Kasumi-1 (cell line): Measurements from ENCODE around the gene SLC44A4.
"Not testable (repeated sequence)": the region's sequence is repeated elsewhere in the genome, so short reads cannot be mapped to it uniquely, and the experiment has no call there.

Experiments used
- DNase-seq, 2 experiments: peaks; one replicate each; lab custom pipeline; 2025; lab: John Stamatoyannopoulos, UW

SLC44A4 gene

DNA sequence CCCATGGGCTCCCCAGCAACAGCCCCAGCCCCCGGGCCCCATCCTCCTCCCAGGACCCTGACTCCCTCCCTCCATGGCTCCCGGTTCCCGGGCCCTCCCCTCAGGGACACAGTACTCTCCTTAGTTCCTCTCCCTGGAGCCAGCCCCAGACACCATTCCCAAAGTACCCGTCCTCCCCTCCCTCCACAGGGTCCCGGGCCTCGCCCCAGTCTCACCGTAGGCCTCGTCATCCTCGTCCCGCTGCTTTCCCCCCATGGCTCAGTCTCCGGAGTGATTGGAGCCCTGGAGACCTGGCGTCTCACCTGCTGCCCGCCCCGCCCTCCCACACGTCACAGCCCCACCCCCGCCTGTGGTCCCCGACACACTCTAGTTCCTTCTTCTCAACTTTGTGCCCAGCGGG, at the start of gene SLC44A4:
Gene SLC44A4 (minus strand): TSS at position 272 of the 400 bp plus-strand sequence. CDS start 17 bp downstream, at position 255.
- DNase-seq: no peak

DNA sequence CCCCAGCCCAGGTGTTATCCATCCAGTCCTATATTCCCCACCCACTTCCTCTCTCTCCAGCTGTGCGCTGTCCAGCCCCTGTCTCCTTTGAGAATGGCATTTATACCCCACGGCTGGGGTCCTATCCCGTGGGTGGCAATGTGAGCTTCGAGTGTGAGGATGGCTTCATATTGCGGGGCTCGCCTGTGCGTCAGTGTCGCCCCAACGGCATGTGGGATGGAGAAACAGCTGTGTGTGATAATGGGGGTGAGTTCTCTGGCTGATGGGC, 49.8 kb upstream of the SLC44A4 start:
- DNase-seq: no peak

DNA sequence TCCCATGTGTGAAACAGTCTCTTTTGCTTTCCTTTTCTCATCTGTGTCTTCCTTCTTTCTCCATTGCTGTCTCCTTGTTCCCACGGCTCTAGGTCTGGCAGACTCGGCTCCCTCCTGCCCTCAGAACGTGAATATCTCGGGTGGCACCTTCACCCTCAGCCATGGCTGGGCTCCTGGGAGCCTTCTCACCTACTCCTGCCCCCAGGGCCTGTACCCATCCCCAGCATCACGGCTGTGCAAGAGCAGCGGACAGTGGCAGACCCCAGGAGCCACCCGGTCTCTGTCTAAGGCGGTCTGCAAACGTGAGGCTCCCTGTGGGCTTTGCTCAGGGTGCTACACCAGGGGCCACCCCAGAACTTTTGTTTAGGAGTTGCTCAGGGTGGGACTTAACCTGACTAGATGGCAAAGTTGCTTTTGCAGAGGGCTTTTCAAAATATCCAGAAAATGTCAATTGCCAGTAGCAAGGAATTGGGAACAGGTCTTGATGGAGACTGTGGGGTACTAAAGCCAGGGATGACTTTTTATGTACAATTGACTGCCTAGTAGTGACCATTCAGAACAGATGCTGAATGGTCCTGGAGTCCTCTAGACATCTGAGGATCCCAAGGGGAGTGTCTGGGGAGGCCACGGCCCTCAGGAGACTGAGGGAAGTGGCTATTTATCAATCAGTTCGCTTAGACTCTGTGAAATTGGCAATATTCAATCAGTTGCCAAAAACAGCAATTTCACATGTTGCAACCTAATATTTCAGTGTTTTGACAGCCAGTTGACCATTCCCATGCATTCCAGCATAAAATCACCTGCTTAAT, 49.3 kb upstream of the SLC44A4 start:
- DNase-seq: no peak

DNA sequence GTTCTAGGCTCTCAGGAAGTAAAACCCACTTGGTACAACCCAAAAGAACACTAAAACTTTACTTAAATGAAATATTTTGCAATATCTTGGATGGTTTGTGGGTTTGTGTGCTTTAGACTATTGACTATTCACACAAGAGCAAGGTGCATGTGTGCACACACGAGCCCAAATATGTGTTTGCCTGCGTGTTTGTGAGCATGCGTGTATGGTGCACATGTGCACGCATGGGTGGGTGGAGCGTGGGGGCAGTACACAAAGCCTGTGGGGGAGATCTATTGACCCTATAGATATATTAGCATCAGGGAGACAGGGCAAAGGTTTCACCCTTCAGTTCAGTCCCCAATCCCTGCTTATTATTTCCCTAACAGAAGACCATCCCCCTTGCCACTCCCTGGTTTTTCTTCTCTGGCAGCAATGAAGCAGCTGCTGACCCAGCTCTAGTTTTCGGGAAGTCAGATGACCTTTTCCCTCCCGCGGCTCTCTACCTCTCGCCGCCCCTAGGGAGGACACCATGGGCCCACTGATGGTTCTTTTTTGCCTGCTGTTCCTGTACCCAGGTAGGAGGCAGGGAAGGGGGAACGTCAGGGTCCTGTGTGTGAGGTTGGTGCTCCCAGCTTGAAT, 48.6 kb upstream of the SLC44A4 start, which contains the start of gene C2:
Gene C2 (plus strand): TSS at position 476 of the 621 bp plus-strand sequence. CDS start 36 bp downstream, at position 512.
- no peak for DNase-seq

DNA sequence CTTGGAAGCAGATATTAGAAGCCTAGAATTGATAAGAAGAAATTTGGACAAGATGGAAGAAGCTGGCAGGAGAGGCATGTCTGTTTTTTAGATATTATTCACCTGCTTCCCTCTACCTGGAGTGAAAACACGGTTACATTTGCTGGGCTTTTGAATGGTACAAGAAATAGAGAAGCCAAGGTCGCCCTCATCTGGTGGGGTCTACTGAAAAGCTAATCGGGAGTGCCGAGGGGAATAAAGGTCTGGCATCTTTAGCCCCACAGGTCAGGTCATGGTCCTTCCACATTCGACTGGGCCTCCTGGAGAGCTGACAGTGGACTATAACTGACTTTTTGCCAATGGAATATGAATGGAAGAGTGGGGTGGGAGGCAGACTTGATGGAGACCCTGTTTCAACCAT, 44.1 kb upstream of the SLC44A4 start:
- DNase-seq: peak; percentile 15 to 41

DNA sequence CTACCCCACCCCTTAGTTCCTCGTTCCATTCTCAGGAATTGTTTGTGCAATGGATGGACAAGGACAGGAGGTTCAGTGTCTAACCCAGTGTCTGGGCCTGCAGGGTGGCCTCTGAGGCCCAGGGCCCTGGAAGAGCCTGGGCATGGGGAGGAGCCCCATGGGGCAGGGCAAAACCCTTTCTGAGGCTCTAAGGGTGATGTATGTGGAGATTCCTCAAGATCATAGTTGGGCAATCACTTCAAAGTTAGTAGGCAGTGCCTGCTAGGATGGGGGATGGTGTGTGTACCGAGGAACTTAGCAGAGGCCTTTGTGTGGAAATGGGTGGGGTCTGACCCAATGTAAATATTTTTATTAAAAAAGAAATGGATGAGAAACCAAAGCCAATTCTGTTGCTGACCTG, 42.0 kb upstream of the SLC44A4 start:
- no peak for DNase-seq

DNA sequence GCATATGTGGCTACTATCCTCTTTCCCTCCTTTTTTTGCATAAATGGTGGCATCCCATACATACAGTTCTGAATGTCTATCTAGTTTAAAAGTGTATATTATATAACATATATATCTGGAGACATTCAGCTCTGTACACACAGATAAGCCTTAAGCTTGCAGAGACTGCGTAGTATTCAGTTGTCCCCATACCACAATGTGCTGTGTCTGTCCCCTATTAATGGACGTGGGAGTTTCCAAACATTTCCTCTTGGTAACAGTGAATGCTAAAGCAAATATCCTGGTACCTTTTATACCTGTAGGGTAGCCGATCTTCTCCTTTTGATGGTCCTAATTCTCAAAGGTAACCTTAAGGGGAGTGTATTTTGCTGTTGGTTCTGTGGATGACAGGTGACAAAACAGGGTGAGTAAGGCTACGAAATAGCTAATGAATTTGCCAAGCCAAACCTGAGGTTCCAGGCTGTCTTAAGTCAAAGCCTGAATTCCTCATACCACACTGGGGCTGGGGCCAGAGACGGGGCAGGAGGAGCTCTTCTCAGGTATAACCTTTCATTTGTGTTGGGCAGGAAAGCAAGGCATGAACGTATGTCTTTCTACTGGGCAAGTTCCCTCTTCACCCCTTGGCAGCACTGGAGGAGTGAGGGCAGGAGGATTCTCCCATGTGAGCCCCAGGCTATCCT, 41.0 kb upstream of the SLC44A4 start:
- no peak for DNase-seq

DNA sequence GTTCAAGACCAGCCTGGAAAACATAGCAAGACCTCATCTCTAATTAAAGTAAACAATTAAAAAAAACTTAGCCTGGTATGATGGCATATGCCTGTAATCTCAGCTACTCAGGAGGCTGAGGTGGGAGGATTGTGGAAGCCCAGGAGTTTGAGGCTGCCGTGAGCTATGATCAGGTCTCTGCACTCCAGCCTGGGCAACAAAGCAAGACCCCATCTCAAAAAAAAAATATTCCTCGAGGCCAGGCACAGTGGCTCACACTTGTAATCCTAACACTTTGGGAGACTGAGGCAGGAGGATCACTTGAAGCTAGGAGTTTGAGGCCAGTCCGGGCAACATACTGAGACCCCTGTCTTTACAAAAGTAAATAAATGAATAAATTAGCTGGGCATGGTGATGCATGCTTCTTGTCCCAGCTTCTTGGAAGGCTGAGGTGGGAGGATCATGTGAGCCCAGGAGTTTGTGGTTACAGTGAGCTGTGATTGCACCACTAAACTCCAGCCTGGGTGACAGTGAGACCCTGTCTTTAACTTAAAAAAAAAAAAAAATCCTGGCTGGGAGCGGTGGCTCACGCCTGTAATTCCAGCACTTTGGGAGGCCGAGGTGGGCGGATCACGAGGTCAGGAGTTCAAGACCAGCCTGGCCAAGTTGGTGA, 39.4 kb upstream of the SLC44A4 start:
- DNase-seq: no peak

DNA sequence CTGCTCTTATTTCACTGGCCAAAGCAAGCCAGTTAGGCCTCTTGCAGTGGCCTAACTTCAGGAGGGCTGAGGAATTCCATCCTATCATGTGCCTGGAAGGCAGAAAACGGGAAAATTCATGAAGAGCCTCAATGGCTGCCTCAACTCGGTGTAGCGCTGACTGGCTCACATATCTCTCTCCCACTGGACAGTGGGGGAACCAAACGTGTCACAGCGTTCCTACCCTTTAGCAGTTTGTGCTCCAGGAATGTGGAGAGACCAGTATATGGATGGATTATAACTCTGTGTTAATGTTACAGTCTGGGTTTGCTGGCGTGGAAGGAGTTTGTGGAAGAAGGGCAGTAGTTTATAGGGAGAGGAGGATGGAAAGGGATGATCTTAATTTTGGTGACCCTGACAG, 37.0 kb upstream of the SLC44A4 start:
- no peak for DNase-seq

DNA sequence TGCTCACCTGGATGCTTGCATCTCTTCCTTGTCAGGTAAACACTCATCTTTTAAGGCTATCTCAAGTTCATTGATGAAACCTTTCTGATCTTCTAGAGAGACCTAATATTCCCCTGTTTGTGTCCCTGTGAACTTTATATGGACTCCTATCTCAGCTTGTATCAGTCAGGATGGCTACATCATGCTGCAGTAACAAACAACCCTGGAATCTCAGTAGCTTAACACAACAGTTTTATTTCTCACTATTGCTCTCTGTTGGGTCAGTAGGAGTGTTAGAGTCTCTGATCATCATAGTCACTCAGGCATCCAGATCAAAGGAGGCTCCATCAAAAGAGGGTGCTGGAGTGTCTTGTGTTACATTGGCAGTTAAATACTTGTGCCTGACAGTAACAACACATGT, 36.6 kb upstream of the SLC44A4 start:
- no peak for DNase-seq

DNA sequence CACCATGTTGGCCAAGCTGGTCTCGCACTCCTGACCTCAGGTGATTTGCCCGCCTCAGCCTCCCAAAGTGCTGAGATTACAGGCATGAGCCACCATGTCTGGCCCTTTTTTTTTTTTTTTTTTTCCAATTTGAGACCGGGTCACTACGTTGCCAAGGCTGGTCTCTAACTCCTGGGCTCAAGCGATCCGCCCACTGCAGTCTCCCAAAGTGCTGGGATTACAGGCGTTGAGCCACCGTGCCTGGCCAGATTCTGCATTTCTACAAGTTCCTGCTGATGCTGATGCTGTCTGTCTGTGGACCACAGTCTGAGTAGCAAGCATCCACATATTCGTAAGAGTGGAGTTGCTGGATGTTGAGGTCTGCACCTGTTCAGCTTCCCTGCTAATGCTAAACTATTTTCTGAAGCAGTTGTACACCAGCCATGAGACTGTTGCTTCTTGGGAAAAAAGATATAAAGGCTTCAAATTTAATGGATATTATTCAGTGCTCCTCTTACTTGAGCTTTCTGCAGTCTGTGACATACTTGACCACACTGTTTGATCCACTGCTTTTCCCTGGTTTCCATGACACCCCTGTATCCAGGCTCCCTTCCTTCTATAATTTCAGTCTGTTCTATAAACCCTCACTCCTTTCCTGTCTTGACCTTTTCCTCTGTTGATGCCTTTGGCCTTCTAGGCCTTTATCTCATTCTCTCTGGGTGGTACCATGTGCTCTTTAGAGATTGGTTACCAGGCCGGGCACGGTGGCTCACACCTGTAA, 33.2 kb upstream of the SLC44A4 start:
- DNase-seq: no peak

DNA sequence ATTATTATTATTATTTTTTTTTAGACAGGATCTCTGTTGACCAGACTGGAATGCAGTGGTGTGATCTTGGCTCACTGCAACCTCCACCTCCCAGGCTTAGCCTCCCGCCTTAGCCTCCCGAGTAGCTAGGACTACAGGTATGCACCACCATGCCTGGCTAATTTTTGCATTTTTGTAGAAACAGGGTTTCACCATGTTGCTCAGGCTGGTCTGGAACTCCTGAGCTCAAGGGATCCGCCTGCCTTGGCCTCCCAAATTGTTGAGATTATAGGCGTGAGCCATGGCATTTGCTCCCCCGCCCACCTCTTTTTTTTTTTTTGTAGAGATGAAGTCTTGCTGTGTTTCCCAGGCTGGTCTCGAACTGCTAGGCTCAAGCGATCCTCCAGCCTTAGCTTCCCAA, 30.5 kb upstream of the SLC44A4 start:
- DNase-seq: not testable (repeated sequence)

DNA sequence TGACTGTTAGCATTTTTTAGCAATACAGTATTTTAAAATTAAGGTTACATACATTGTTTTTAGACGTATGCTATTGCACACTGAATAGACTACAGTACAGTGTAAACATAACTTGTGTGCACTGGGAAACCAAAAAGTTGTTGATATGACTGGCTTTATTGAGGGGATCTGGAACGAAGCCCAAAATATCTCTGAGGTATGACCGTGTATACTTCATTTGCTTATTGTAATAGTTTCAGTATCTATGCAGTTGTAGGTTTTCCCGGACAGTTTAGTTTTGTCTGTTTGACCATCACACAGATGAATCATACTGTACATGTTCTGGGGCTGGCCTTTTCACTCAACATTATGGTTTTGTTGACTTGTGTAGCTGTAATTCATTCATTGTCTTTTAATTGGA, 30.0 kb upstream of the SLC44A4 start:
- DNase-seq: no peak

DNA sequence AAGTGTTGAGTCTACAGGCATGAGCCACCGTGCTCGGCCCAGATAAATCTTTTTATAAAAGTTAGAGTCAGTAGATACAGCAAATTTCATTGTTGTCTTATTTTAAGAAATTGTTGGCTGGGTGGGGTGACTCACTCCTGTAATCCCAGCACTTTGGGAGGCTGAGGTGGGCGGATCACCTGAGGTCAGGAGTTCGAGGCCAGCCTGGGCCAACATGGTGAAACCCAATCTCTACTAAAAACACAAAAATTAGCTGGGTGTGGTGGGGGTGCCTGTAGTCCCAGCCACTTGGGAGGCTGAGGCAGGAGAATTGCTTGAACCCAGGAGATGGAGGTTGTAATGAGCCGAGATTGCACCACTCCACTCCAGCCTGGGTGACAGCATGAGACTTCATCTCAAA, 29.5 kb upstream of the SLC44A4 start:
- not testable (repeated sequence) for DNase-seq

DNA sequence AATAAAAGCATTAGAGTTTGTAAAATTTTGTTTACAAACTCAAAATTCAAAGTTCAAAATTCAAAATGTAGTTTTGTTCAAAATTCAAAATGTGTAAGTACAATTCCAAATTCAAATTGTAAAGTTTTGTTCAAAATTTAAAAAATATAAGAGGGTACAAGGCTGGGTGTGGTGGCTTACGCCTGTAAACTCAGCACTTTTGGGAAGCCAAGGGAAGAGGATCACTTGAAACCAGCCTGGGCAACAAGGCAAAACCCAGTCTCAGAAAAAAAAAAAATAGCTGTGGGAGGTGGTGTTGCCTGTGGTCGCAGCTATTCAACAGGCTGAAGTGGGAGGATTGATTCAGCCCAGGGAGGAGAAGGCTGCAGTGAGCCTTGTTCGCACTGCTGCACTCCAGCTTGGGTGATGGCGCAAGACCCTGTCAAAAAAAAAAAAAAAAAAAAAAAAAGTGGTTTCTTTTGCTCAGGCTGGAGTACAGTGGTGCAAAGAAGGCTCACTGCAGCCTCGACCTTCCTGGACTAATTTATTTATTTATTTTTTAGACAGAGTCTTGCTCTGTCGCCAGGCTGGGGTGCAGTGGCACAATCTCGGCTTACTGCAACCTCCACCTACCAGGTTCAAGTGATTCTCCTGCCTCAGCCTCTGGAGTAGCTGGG, 28.5 kb upstream of the SLC44A4 start:
- peak; percentile 84 to 87 for DNase-seq

DNA sequence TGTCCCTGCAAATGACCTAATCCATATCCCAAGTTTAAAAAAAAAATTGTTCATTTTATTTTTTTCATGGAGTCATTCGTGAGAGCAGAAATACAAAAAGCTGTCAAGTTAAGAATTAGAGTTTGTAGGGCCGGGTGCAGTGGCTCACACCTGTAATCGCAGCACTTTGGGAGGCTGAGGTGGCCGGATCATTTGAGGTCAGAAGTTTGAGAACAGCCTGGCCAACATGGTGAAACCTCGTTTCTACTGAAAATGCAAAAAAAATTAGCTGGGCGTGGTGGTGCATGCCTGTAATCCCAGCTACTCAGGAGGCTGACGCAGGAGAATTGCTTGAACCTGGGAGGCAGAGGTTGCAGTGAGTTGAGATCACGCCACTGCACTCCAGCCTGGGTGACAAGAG, 27.9 kb upstream of the SLC44A4 start:
- not testable (repeated sequence) for DNase-seq

DNA sequence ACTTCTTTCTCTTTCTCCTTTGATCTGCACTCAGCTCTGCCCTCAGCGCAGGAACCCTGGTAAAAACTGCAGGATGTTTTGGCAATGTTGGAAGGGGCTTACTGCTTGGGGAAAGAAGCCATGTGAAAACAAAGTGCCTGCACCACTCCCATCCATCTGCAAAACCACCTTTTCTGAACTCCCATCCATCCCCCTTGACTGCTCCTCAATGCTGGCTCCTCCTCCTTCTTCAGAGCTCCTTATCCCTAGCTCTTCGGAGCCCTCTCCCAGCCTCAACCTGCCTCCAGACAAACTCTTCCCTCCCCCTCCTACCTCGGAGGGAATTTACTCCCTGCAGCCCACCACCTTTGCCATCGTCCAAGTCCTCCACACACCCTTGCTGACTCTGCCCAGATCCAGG, 27.3 kb upstream of the SLC44A4 start:
- DNase-seq: no peak

DNA sequence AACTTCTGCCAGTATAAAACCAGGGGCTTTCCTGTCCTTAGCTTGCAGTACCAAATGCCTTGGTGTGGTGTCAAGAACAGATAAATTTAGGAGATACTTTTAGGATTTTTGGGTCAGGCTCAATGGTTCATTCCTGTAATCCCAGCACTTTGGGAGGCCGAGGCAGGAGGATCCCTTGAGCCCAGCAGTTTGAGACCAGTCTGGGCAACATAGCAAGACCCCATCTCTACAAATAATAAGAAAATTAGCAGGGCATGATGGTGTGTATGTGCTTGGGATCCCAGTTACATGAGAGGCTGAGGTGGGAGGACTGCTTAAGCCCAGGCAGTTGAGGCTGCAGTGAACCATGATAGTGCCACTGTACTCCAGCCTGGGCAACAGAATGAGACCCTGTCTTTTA, 26.2 kb upstream of the SLC44A4 start:
- DNase-seq: no peak

DNA sequence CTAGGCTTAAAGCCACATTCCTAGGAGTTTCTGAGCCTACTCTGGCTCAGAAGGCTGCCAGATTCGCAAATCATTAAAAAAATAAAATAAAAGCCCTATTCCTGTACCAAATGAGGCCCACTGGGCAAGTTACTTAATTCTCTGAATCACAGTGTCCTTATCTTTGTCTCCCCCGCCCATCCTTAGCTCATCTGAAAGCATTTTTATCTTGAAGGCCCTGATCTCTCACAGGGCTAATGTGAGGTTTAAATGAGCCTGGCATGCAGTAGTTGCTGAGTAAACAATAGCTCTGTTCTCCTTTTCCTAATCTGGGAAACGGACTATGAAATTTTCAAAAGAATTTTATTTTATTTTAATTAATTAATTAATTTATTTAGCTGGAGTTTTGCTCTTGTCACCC, 25.2 kb upstream of the SLC44A4 start:
- DNase-seq: no peak

DNA sequence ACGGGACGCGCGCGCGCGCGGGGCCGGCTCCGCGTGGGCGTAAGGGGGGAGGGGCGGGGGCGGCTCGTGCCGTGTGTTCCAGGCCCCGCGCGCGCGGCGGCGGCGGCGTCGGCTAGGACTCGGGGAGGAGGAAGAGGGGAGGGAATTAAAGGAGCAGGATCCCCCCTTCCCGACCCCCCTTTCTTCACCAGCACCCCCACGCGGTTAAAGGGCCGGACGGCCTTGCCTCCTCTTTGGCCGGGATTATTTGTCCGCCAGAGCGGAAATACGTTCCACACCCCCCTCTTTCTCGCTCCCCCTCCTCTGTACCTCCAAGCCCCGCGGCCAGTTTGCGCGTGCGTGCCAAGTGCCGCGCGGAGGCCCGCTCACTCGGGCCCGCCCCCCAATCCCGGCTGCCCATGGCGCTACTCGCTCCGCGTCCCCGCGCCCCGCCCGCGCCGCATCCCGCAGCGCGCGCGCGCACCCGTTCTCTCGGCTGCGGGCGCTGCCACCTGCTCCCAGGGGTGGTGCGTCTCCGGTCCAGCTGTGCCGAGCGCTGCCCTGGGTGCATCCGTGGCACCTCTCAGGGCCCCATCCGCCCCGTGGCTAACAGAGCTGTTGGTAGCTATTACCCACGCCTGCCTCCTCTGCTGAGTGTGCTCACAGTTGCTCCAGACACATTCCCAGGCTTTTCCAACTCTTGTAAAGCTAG, 23.3 kb upstream of the SLC44A4 start, which contains the start of gene ZBTB12:
Gene ZBTB12 (minus strand): TSS at position 134 of the 691 bp plus-strand sequence. CDS start 781 bp downstream, outside the sequence.
- peak; percentile 73 to 87 for DNase-seq
